Left colon (tissue), 2 donors: ENCODE results near the gene NDEL1. TPM values are rescaled to one million over a fixed set of nuclear protein-coding genes. Genes with fewer than 3 reads are reported as not detected.

Source experiments
- ATAC-seq: fragments of 200-7000 bp; cut with Tn5 transposase; one replicate; pipeline ENCODE4 v1.9.1; 2020; ENCODE audit warnings: mild to moderate bottlenecking, moderate library complexity
- DNase-seq, 2 donors: peaks; one replicate each; pipeline ENCODE4 v3.0.0-alpha.2; 2020
- intact Hi-C, 2 donors: fragments of 100-400 bp; cut with DNase I in 1 of 2; cut with micrococcal nuclease in 1 of 2; formaldehyde crosslinking; loops; one replicate each; pipeline versions ENCODE4 v1.11.2 to v1.14.0; 2022; cut with DNase I, micrococcal nuclease
- total RNA-seq, 2 donors: library from RNA; stranded (reverse); fragmentation: NEBNext Ultra II Directional; extraction: Animal tissue kit (Norgen Biotek cat#: 25700); gene quantifications; one replicate each; pipeline ENCODE4 v1.2.1, GENCODE V29; 2021
- donor health status: DM: no; HTN: no; CAD: no.
- donor health status: DM: yes; HTN: yes; CAD: no.

The NDEL1 gene
- total RNA-seq, 2 donors from 2014 or later: 52.0 to 65.4 TPM

GRCh38 chr17:8410883-8411238 is 24.8 kb upstream of the NDEL1 start:
- intact Hi-C loops: loop anchor here (5.0 to 10.0 kb wide), 2 partner anchors 334 to 336 kb away; partner anchors contain the start of gene CCDC42 (in 1 of the 2)
- DNase-seq: no peak
- ATAC-seq: no peak

GRCh38 chr17:8412089-8412488 is 23.6 kb upstream of the NDEL1 start:
- ATAC-seq: peak; percentile 19
- intact Hi-C loops: loop anchor here (5.0 to 10.0 kb wide), 2 partner anchors 333 to 335 kb away; partner anchors contain the start of gene CCDC42 (in 1 of the 2)
- no peak for DNase-seq

- ATAC-seq: no peak
- DNase-seq: no peak
- intact Hi-C loops: loop anchor here (5.0 to 10.0 kb wide), 2 partner anchors 331 to 334 kb away; partner anchors contain the start of gene CCDC42 (in 1 of the 2)
Observed at GRCh38 chr17:8413328-8413727, 22.4 kb upstream of the NDEL1 start.

GRCh38 chr17:8413938-8414337 is 21.7 kb upstream of the NDEL1 start:
- intact Hi-C loops: loop anchor here (5.0 to 10.0 kb wide), 2 partner anchors 331 to 333 kb away; partner anchors contain the start of gene CCDC42 (in 1 of the 2)
- no peak for DNase-seq
- no peak for ATAC-seq

- ATAC-seq: no peak
- intact Hi-C loops: loop anchor here in 1 of 2 donors (10.0 kb wide), 1 partner anchor 327 kb away; the partner anchor contains the start of gene CCDC42
- DNase-seq: no peak
Observed at GRCh38 chr17:8417806-8418205, 17.9 kb upstream of the NDEL1 start.

GRCh38 chr17:8418471-8418870 is 17.2 kb upstream of the NDEL1 start:
- no peak for ATAC-seq
- no peak for DNase-seq
- intact Hi-C loops: loop anchor here in 1 of 2 donors (10.0 kb wide), 1 partner anchor 326 kb away; the partner anchor contains the start of gene CCDC42

GRCh38 chr17:8419305-8419704 is 16.4 kb upstream of the NDEL1 start:
- intact Hi-C loops: loop anchor here in 1 of 2 donors (10.0 kb wide), 1 partner anchor 325 kb away; the partner anchor contains the start of gene CCDC42
- DNase-seq (no peak), ATAC-seq (no peak)

- ATAC-seq: peak; percentile 97
- peak; percentile 60 to 65 for DNase-seq
- intact Hi-C loops: no loop called here
Observed at GRCh38 chr17:8420041-8420934, 15.4 kb upstream of the NDEL1 start.

- no peak for DNase-seq
- intact Hi-C loops: no loop called here
- ATAC-seq: no peak
Observed at GRCh38 chr17:8421571-8421970, 14.1 kb upstream of the NDEL1 start.

- DNase-seq (peak; percentile 67 to 72), ATAC-seq (peak; percentile 98)
- intact Hi-C loops: no loop called here
Observed at GRCh38 chr17:8426094-8426720, 9.5 kb upstream of the NDEL1 start.

- intact Hi-C loops: no loop called here
- ATAC-seq (no peak), DNase-seq (no peak)
Observed at GRCh38 chr17:8426802-8427201, 8.9 kb upstream of the NDEL1 start.

GRCh38 chr17:8430966-8431365 is 4.7 kb upstream of the NDEL1 start:
- intact Hi-C loops: no loop called here
- ATAC-seq (no peak), DNase-seq (no peak)

GRCh38 chr17:8436169-8436843 is 622 bp downstream of the NDEL1 start:
- peak; percentile 86 for ATAC-seq
- peak; percentile 58 to 80 for DNase-seq
- intact Hi-C loops: no loop called here

GRCh38 chr17:8436844-8437171 is 1.1 kb downstream of the NDEL1 start:
- intact Hi-C loops: no loop called here
- ATAC-seq: no peak
- no peak for DNase-seq

- intact Hi-C loops: no loop called here
- ATAC-seq: no peak
- DNase-seq: no peak
Observed at GRCh38 chr17:8438441-8438840, 2.8 kb downstream of the NDEL1 start.

GRCh38 chr17:8439681-8440080 is 4.0 kb downstream of the NDEL1 start:
- intact Hi-C loops: no loop called here
- no peak for ATAC-seq

GRCh38 chr17:8441690-8442089 is 6.0 kb downstream of the NDEL1 start:
- no peak for DNase-seq
- intact Hi-C loops: no loop called here
- no peak for ATAC-seq

More at GRCh38 chr17:8439681-8440080, 4.0 kb downstream of the NDEL1 start:
- no peak for DNase-seq

GRCh38 chr17:8442310-8442709 is 6.6 kb downstream of the NDEL1 start:
- intact Hi-C loops: no loop called here
- ATAC-seq (no peak), DNase-seq (no peak)

GRCh38 chr17:8443756-8444155 is 8.1 kb downstream of the NDEL1 start:
- intact Hi-C loops: no loop called here
- no peak for ATAC-seq
- no peak for DNase-seq
